Adipocyte (in vitro differentiated cells): ENCODE data around the gene UBE2L3.
A peak's percentile ranks its signal among the peaks of the same experiment; 100 is the strongest.

Experiments used
- DNase-seq: peaks from one replicate; pipeline ENCODE4 v3.0.0-alpha.2; 2015; ENCODE audit warnings: low read depth
- H3K27me3 ChIP-seq: replicated peaks from 2 replicates; pipeline ENCODE4 v1.7.0; 2013; ENCODE audit warnings: mild to moderate bottlenecking, low read length, moderate library complexity; ENCODE audit not compliant: control insufficient read depth, insufficient read depth
- H3K36me3 ChIP-seq: 2 replicates; pipeline ENCODE4 v1.7.0; 2013; ENCODE audit warnings: low read length, mild to moderate bottlenecking, moderate library complexity; ENCODE audit not compliant: control insufficient read depth, insufficient read depth, severe bottlenecking
- H3K4me1 ChIP-seq: 2 replicates; pipeline ENCODE4 v1.7.0; 2013; ENCODE audit warnings: mild to moderate bottlenecking, low read length, moderate library complexity; ENCODE audit not compliant: control insufficient read depth, insufficient read depth
- H3K4me3 ChIP-seq: 2 replicates; pipeline ENCODE4 v1.7.0; 2013; ENCODE audit warnings: mild to moderate bottlenecking, low read length, moderate library complexity
- H3K9ac ChIP-seq: 2 replicates; pipeline ENCODE4 v1.7.0; 2013; ENCODE audit warnings: mild to moderate bottlenecking, low read length, moderate library complexity
- H3K9me3 ChIP-seq: 2 replicates; pipeline ENCODE4 v1.7.0; 2013; ENCODE audit warnings: mild to moderate bottlenecking, low read length, moderate library complexity; ENCODE audit not compliant: control insufficient read depth

UBE2L3 gene

GRCh38 chr22:21624880-21625791 is 57.6 kb downstream of the UBE2L3 start:
- peaks cover 15% of the 10 kb centered on the region for H3K36me3 ChIP-seq
- H3K4me3 ChIP-seq: no peak overlapping the region
- no peak for DNase-seq

GRCh38 chr22:21626073-21626734 is 58.7 kb downstream of the UBE2L3 start:
- H3K4me1 ChIP-seq: peaks cover 33% of the 10 kb centered on the region
- H3K36me3 ChIP-seq: peaks cover 15% of the 10 kb centered on the region
- no peaks in the 10 kb centered on the region for H3K27me3 ChIP-seq
- H3K9ac ChIP-seq: no peak overlapping the region
- DNase-seq: no peak
- H3K4me3 ChIP-seq: no peak overlapping the region
- H3K9me3 ChIP-seq: no peaks in the 10 kb centered on the region

More at GRCh38 chr22:21624880-21625791, 57.6 kb downstream of the UBE2L3 start:
- no peaks in the 10 kb centered on the region for H3K9me3 ChIP-seq
- no peaks in the 10 kb centered on the region for H3K27me3 ChIP-seq
- H3K4me1 ChIP-seq: peaks cover 37% of the 10 kb centered on the region
- H3K9ac ChIP-seq: no peak overlapping the region

- peaks cover 29% of the 10 kb centered on the region for H3K4me1 ChIP-seq
- H3K9me3 ChIP-seq: no peaks in the 10 kb centered on the region
- H3K36me3 ChIP-seq: peaks cover 15% of the 10 kb centered on the region
- no peak overlapping the region for H3K4me3 ChIP-seq
- no peak overlapping the region for H3K9ac ChIP-seq
- no peaks in the 10 kb centered on the region for H3K27me3 ChIP-seq
- DNase-seq: no peak
Measured at GRCh38 chr22:21626735-21627469, 59.4 kb downstream of the UBE2L3 start.

- Histone ChIP-seq H3K27me3 (no peaks in the 10 kb centered on the region), H3K4me1 (peaks cover 11% of the 10 kb centered on the region), H3K36me3 (peaks cover 2% of the 10 kb centered on the region), H3K9ac (peak overlapping the region; percentile 84), H3K9me3 (no peaks in the 10 kb centered on the region), H3K4me3 (peak overlapping the region; percentile 89)
- DNase-seq: no peak
Measured at GRCh38 chr22:21628386-21629254, 61.1 kb downstream of the UBE2L3 start.

GRCh38 chr22:21629255-21630149 is 62.0 kb downstream of the UBE2L3 start, which contains the start of gene YDJC:
Gene YDJC, minus strand, starts transcription at chr22:21630022. Its CDS starts 8 bp downstream, at chr22:21630014.
- Histone ChIP-seq H3K36me3 (no peaks in the 10 kb centered on the region), H3K27me3 (no peaks in the 10 kb centered on the region), H3K9ac (peak within 1 kb of the TSS; percentile 84), H3K9me3 (no peaks in the 10 kb centered on the region), H3K4me3 (peak within 1 kb of the TSS; percentile 89), H3K4me1 (peaks cover 5% of the 10 kb centered on the region)
- DNase-seq: peak; percentile 98

GRCh38 chr22:21631025-21631424 is 63.5 kb downstream of the UBE2L3 start:
- H3K9me3 ChIP-seq: no peaks in the 10 kb centered on the region
- H3K27me3 ChIP-seq: no peaks in the 10 kb centered on the region
- DNase-seq: no peak
- H3K4me3 ChIP-seq: no peak overlapping the region
- H3K36me3 ChIP-seq: no peaks in the 10 kb centered on the region
- no peak overlapping the region for H3K9ac ChIP-seq
- H3K4me1 ChIP-seq: no peaks in the 10 kb centered on the region

- no peaks in the 10 kb centered on the region for H3K4me1 ChIP-seq
- H3K9ac ChIP-seq: no peak within 1 kb of the TSS
- H3K4me3 ChIP-seq: no peak within 1 kb of the TSS
- no peak for DNase-seq
- H3K9me3 ChIP-seq: no peaks in the 10 kb centered on the region
- H3K27me3 ChIP-seq: no peaks in the 10 kb centered on the region
- H3K36me3 ChIP-seq: no peaks in the 10 kb centered on the region
Measured at GRCh38 chr22:21632237-21632895, 64.9 kb downstream of the UBE2L3 start, which contains the start of gene CCDC116. Gene CCDC116, plus strand, starts transcription at chr22:21632760. Its CDS starts 422 bp downstream, at chr22:21633182.

- Histone ChIP-seq H3K9me3 (no peaks in the 10 kb centered on the region), H3K4me1 (no peaks in the 10 kb centered on the region), H3K4me3 (no peak overlapping the region), H3K36me3 (no peaks in the 10 kb centered on the region), H3K27me3 (no peaks in the 10 kb centered on the region), H3K9ac (no peak overlapping the region)
- DNase-seq: no peak
Measured at GRCh38 chr22:21632931-21633330, 65.4 kb downstream of the UBE2L3 start.

- Histone ChIP-seq H3K27me3 (no peaks in the 10 kb centered on the region), H3K4me3 (no peak overlapping the region), H3K9ac (no peak overlapping the region), H3K9me3 (no peaks in the 10 kb centered on the region), H3K36me3 (no peaks in the 10 kb centered on the region), H3K4me1 (no peaks in the 10 kb centered on the region)
- no peak for DNase-seq
Measured at GRCh38 chr22:21633481-21633880, 66.0 kb downstream of the UBE2L3 start.
